GM18951 (cell line): Measurements from ENCODE around the gene BTG3.
A peak's percentile ranks its signal among the peaks of the same experiment; 100 is the strongest.

Experiments
- POLR2A ChIP-seq: IDR thresholded peaks from 4 replicates; pipeline ENCODE4 v1.6.1; 2011; ENCODE audit warnings: mild to moderate bottlenecking; ENCODE audit not compliant: insufficient read length, insufficient read depth; ENCODE audit errors: extremely low read depth
- in situ Hi-C: fragments of 300-500 bp; cut with MboI; formaldehyde crosslinking; loops from one replicate; pipeline ENCODE4 v1.12.0; 2022; ENCODE audit warnings: low sequenced_read_pairs, mixed read lengths, inconsistent platforms; ENCODE audit not compliant: unreplicated experiment

BTG3 gene

GRCh38 chr21:17612565-17613241 is at the start of gene BTG3:
Gene BTG3 (minus strand): TSS chr21:17612901. CDS start chr21:17609144, 3,757 bp downstream.
- in situ Hi-C loops = no loop called here
- TF ChIP-seq POLR2A = peak; percentile 92

GRCh38 chr21:17660862-17661261 is 48.2 kb upstream of the BTG3 start:
- no peak for TF ChIP-seq POLR2A
- in situ Hi-C loops = no loop called here

GRCh38 chr21:17660452-17660851 is 47.8 kb upstream of the BTG3 start:
- in situ Hi-C loops = no loop called here
- TF ChIP-seq POLR2A = no peak

- no peak for TF ChIP-seq POLR2A
- in situ Hi-C loops = no loop called here
Observed at GRCh38 chr21:17658931-17659330, 46.2 kb upstream of the BTG3 start.

- no peak for TF ChIP-seq POLR2A
Observed at GRCh38 chr21:17651526-17651925, 38.8 kb upstream of the BTG3 start.

GRCh38 chr21:17650292-17650691 is 37.6 kb upstream of the BTG3 start:
- in situ Hi-C loops = no loop called here
- no peak for TF ChIP-seq POLR2A

More at GRCh38 chr21:17651526-17651925, 38.8 kb upstream of the BTG3 start:
- in situ Hi-C loops = no loop called here

GRCh38 chr21:17646790-17647189 is 34.1 kb upstream of the BTG3 start:
- no peak for TF ChIP-seq POLR2A
- in situ Hi-C loops = no loop called here

- in situ Hi-C loops = no loop called here
Observed at GRCh38 chr21:17644186-17644585, 31.5 kb upstream of the BTG3 start.

GRCh38 chr21:17640821-17641220 is 28.1 kb upstream of the BTG3 start:
- TF ChIP-seq POLR2A = no peak
- in situ Hi-C loops = no loop called here

More at GRCh38 chr21:17644186-17644585, 31.5 kb upstream of the BTG3 start:
- TF ChIP-seq POLR2A = no peak

- in situ Hi-C loops = no loop called here
- no peak for TF ChIP-seq POLR2A
Observed at GRCh38 chr21:17636711-17637110, 24.0 kb upstream of the BTG3 start.

- in situ Hi-C loops = no loop called here
- TF ChIP-seq POLR2A = no peak
Observed at GRCh38 chr21:17631195-17631594, 18.5 kb upstream of the BTG3 start.

- in situ Hi-C loops = no loop called here
- TF ChIP-seq POLR2A = no peak
Observed at GRCh38 chr21:17622018-17622417, 9.3 kb upstream of the BTG3 start.

GRCh38 chr21:17616831-17617230 is 4.1 kb upstream of the BTG3 start:
- no peak for TF ChIP-seq POLR2A
- in situ Hi-C loops = no loop called here

- no peak for TF ChIP-seq POLR2A
- in situ Hi-C loops = no loop called here
Observed at GRCh38 chr21:17613242-17613676, 558 bp upstream of the BTG3 start.
